Measurements from ENCODE around the gene CDCA7.
"Not testable (repeated sequence)": the region's sequence is repeated elsewhere in the genome, so short reads cannot be mapped to it uniquely, and the experiment has no call there.

The CDCA7 gene

DNA sequence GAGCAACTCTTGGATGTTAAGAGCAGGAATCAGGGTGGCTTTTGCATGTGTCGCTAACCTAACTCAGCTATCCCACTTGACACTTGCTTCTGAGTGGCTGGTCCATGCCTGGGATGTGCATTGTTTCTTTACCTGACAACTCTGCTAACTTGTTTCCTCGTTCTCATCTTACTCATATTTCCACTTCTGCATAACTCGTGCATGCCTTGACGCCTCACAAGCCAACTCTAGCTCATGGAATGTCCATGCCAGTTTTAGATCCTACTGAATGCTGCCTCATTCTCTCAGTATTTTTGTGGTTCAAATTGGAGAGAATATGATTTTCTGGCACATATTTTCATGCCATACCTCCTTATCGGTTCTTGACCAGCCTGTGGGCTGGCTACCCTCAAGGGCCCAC, 52.5 kb downstream of the CDCA7 start:
- ATAC-seq, result no peak
- Mint-ChIP-seq H3K27ac (no peak overlapping the region), H3K36me3 (no peaks in the 10 kb centered on the region), H3K9me3 (no peaks in the 10 kb centered on the region), H3K4me1 (peaks cover 6% of the 10 kb centered on the region), H3K27me3 (peaks cover 44% of the 10 kb centered on the region), H3K4me3 (no peak overlapping the region)

DNA sequence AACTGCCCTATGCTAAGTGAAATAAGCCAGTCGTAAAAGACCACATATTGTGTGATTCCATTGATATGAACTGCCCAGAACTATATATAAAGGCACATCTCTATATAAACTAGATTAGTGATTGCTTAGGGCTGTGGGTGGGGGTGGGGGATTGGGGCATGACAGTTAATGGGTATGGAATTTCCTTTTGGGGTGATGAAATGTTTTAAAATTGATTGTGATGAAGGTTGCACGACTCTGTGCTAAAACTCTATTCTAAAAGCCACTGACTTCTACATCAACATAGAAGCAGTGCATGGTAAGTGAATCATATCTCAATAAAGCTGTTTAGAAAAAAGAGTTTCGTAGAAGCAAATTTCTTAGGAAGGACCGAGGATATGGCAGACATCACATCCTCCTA, 53.0 kb downstream of the CDCA7 start:
- no peak overlapping the region for H3K4me3 Mint-ChIP-seq
- H3K9me3 Mint-ChIP-seq, result no peaks in the 10 kb centered on the region
- no peaks in the 10 kb centered on the region for H3K36me3 Mint-ChIP-seq
- no peak overlapping the region for H3K27ac Mint-ChIP-seq
- peaks cover 2% of the 10 kb centered on the region for H3K4me1 Mint-ChIP-seq
- ATAC-seq, result no peak
- peaks cover 39% of the 10 kb centered on the region for H3K27me3 Mint-ChIP-seq

DNA sequence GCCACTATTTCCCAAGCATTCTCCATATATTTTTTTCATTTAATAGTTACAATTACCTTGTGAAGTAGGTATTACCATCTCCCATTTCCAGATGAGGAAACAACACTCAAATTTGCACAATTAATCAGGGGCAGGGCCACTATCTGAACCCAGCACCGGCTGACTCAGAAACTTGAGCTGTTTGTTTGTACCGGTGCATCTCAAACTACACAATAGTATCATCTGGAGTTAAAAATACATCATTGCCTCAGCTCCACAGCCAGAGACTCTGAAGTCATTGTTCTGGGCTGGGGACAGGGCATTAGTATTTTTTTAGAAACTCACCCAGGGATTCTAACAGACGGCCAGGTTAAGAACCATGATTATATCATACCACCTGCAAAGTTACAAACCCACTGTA, 55.9 kb downstream of the CDCA7 start:
- no peak for ATAC-seq
- H3K9me3 Mint-ChIP-seq, result no peaks in the 10 kb centered on the region
- no peak overlapping the region for H3K27ac Mint-ChIP-seq
- H3K36me3 Mint-ChIP-seq, result no peaks in the 10 kb centered on the region
- no peak overlapping the region for H3K4me3 Mint-ChIP-seq
- H3K27me3 Mint-ChIP-seq, result peaks cover 20% of the 10 kb centered on the region
- H3K4me1 Mint-ChIP-seq, result no peaks in the 10 kb centered on the region

DNA sequence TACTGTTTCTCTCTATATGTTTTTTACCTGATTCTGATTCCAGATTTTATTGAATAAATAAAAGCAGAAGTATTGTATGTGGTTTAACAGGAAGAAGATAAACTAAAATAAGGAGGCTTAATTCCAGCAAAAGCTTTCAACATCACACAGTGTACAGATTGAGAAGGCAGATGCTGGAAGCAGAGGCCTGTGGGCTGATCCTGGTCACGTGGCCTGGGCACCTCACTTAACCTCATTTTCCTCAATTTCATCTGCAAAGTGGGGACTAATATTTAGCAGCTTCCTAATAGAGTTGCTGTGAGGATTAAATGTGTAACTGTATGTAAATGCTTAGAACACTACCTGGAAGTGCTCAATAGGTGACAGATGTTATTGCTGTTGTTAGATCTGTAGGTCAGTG, 58.0 kb downstream of the CDCA7 start:
- Mint-ChIP-seq H3K4me3 (no peak overlapping the region), H3K27ac (no peak overlapping the region), H3K9me3 (no peaks in the 10 kb centered on the region), H3K27me3 (peaks cover 21% of the 10 kb centered on the region), H3K4me1 (no peaks in the 10 kb centered on the region), H3K36me3 (no peaks in the 10 kb centered on the region)
- ATAC-seq, result no peak

DNA sequence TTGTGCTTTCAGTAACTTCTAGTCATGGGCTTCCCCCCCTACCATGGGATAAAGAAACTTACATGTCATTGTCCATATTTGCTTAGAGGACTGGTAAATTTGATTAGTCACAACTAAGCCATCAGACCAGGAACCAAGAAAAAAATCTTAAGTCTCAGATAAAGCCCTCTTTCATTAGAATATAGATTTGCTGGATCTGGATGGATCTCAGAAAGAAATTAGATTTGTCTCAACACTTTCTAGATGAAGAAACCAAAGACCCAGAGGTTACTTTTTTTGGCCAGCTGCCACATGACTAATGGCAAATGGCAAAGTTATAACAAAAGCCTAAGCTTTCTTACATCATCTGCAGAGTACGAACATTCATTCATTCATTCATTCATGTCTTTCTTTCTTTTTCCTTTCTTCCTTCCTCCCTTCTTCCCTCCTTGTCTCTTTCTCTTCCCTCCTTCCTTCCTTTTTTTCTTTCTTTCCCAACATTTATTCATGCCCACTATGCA, 60.2 kb downstream of the CDCA7 start:
- H3K4me1 Mint-ChIP-seq, result no peaks in the 10 kb centered on the region
- ATAC-seq, result no peak
- no peak overlapping the region for H3K4me3 Mint-ChIP-seq
- no peaks in the 10 kb centered on the region for H3K36me3 Mint-ChIP-seq
- H3K27me3 Mint-ChIP-seq, result peaks cover 21% of the 10 kb centered on the region
- H3K9me3 Mint-ChIP-seq, result no peaks in the 10 kb centered on the region
- H3K27ac Mint-ChIP-seq, result no peak overlapping the region

DNA sequence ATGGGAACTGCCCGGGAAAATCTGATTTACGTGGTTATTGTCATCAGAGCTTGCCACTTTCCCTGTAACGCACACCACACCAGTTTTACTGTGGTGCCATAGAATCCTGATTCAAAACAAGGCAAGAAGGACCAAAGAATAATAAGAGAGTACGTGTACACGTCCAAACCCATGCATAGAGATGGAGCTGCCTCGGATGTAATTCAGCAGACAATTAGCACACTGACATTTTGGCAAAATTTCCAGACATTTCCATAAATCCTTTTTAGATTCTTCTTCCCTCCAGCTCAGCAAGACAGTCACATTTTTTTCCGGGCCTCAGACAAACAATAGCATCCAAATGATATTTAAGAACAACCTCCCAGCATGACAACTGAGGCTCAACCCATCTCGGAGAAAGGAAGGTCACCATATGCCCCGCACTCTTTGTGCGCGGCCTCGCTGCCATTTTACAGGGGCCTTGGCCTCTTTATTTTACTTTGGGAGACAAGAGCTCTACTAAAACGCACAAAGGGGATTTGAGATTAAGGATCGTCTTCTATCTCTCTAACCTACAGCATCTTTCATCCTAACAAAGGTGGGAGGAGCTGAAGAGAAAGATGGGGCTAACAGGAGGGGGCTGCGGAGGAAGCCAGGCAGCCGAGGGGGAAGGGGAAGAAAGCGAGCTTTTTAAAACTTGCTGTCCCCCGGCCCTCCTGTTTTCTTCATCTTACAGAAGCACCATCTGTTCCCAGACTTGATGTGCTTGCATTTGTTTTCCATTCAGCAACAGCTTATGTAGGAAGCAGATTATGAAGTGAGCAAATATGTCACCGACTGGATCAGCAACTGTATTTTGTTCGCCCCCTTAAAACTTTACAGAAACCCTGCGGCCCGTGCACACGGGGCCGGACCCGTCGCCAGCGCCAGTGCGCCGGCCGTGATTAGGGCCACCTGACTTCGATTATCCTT, 61.0 kb downstream of the CDCA7 start:
- Mint-ChIP-seq H3K27ac (no peak overlapping the region), H3K36me3 (no peaks in the 10 kb centered on the region)

DNA sequence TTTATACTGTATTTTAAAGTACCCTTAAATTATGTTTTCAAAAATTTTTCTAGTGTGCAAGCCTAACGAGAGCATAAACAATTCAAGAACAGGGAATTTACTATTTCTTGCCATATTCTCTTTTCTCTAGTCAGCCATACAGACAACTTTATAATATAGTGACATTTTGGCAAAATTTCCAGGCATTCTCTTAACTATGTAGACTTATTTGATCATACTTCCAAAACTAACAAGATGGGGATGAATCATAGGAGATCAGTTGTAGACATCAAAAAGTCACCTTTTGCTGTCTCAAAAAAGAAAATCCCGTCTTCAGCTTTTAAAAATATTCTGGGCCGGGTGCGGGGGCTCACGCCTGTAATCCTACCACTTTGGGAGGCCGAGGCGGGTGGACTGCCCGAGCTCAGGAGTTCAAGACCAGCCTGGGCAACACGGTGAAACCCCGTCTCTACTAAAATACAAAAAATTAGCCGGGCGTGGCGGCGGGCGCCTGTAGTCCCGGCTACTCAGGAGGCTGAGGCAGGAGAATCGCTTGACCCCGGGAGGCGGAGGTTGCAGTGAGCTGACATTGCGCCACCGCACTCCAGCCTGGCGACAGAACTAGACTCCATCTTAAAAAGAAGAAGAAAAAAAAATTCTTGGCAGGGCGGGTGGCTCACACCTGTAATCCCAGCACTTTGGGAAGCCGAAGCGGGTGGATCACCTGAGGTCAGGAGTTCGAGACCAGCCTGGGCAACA, 61.9 kb downstream of the CDCA7 start:
- H3K27ac Mint-ChIP-seq, H3K36me3 Mint-ChIP-seq, H3K4me3 Mint-ChIP-seq, ATAC-seq, H3K9me3 Mint-ChIP-seq, H3K4me1 Mint-ChIP-seq: not testable (repeated sequence)
- H3K27me3 Mint-ChIP-seq, result peaks cover 31% of the 10 kb centered on the region

More for the DNA sequence above, 61.0 kb downstream of the CDCA7 start:
- Mint-ChIP-seq H3K4me3 (no peak overlapping the region), H3K27me3 (peaks cover 22% of the 10 kb centered on the region), H3K9me3 (no peaks in the 10 kb centered on the region), H3K4me1 (no peaks in the 10 kb centered on the region)
- ATAC-seq, result no peak

DNA sequence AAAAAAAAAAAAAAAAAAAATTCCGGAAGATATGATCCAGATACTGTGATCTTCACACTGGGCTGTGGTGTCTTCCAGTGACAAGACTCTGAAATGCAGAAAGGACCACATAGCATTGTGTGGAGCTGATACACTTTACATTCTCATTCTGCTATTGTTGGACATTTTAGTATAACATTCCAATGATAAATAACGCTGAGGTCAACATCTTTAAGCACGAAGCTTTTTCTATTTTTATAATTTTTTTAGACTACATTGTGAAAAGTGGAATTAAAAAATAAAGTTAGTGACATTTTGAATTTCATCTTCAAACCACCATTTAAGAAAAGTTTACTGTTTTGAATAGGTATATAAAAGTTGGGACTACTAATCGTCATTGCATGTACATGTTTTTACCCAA, 62.7 kb downstream of the CDCA7 start:
- no peak for ATAC-seq
- Mint-ChIP-seq H3K9me3 (no peaks in the 10 kb centered on the region), H3K36me3 (no peaks in the 10 kb centered on the region), H3K27me3 (peaks cover 38% of the 10 kb centered on the region), H3K4me3 (no peak overlapping the region), H3K4me1 (no peaks in the 10 kb centered on the region), H3K27ac (no peak overlapping the region)

DNA sequence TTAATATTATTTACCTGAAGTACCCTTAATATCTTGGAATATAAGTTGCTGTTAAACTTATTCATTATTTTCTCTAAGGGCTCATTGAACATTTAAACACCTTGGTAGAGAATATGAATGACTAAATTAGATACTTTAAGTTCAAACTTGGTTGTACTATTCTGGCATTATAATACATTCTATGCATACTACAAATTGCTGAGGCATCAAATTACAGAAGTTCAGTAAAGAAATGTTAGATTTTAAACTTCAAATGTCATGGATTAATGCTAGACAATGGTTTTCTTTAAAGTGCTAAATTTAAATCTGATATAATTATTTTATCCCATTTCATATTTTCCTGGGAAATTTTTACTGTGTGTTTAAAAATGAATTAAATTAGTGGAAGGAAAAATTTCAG, 63.1 kb downstream of the CDCA7 start:
- peaks cover 43% of the 10 kb centered on the region for H3K27me3 Mint-ChIP-seq

More for the DNA sequence above, 63.1 kb downstream of the CDCA7 start:
- no peaks in the 10 kb centered on the region for H3K36me3 Mint-ChIP-seq
- no peak overlapping the region for H3K4me3 Mint-ChIP-seq
- no peak overlapping the region for H3K27ac Mint-ChIP-seq
- ATAC-seq, result no peak
- H3K4me1 Mint-ChIP-seq, result no peaks in the 10 kb centered on the region
- no peaks in the 10 kb centered on the region for H3K9me3 Mint-ChIP-seq
